ENCODE measurements around the gene GSTM3.

DNA sequence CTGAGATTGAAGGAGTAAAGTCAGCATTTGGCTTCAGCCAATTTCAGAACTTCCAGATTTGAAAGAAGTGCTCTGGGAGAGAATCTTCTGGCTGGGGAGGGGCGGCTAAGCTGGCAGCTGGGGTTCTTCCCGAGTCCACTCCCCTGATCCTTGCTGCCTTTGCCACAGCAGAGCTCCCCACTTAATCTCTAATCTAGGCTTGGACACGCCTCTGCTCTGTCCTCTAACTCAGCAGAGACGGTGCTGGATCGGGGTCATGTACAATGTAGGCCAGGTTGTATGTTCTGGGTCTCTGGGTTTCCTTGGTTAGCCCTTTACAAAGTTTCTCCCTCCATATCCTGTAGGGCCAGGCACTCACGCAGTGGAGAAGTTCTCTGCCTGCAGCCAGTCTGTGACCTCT lies 10.1 kb upstream of the GSTM3 start:
- TF ChIP-seq CTCF (conservative IDR thresholded peaks at IDR 0.05; ENCODE audit: low read length) = no peak
- no peak for TF ChIP-seq EZH2phosphoT487 (IDR thresholded peaks at IDR 0.05; ENCODE audit: borderline replicate concordance, low read depth, low read length)

Data from OCI-LY7 (cell line).